ENCODE data around the gene LINC01488.

The LINC01488 gene

DNA sequence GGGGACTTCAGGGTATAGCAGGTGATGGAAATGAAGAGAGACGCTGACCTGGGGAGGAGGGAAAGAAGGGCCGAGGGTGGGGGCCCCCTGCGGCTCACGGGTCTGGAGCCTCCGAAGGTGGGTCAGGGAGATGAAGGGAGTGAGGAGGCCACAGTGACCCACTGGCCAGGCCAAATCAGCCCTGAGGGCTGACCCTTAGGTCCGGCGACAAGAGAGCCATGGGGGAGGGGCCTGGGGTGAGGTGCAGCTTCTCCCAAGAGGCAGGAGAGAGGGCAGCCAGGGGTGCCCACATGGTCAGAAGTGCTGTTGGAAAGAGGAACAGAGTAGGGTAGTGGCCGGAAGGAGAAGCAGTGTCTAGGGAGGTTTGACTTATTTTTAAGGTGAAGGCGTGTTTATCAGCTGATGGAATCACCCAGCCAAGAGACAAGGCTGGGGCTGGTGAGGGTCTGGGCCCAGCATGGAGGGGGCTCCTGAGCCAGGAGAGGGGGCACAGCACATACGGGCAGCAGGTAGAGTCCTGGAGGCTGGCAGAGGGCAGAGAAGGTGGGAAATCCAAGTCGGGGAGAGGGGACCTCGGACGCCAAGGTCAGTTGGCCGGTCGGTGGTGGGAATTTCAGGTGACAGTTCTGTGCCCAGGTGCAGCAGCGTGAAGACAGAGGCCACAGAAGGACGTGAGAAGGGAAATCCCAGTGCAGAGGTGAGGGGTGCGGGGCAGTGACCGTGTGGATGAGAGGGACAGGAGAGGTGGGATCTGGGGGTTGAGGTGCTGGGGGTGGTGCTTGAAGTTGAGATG lies 49.0 kb downstream of the LINC01488 start:
- no peak for DNase-seq (ENCODE audit: low read depth in 2 of 2)

- DNase-seq (ENCODE audit: low read depth in 2 of 2): no peak
Measured at GRCh38 chr11:69531071-69531716, 49.7 kb downstream of the LINC01488 start.

- DNase-seq (ENCODE audit: low read depth in 2 of 2): no peak
Measured at GRCh38 chr11:69531717-69532088, 50.2 kb downstream of the LINC01488 start.

GRCh38 chr11:69533296-69534165 lies 52.1 kb downstream of the LINC01488 start:
- no peak for DNase-seq (ENCODE audit: low read depth in 2 of 2)

DNA sequence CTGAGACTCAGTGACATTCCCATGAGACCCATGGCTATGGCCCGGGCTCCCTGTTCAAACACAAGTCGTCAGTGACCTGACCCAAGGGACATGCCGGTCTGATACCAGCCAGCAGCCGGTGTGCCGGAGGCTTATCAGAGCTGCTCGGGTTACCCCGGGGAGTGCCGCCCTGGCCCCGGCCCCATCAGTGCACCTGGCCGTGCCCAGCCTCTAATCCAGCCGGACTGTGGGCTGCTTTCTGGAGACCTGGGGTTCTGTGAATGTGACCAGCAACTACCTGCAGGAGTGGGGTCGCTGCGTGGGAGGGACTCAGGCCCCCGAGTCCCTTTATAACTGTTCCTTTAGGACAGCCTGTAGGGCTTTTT lies 52.7 kb downstream of the LINC01488 start:
- no peak for DNase-seq (ENCODE audit: low read depth in 2 of 2)

DNA sequence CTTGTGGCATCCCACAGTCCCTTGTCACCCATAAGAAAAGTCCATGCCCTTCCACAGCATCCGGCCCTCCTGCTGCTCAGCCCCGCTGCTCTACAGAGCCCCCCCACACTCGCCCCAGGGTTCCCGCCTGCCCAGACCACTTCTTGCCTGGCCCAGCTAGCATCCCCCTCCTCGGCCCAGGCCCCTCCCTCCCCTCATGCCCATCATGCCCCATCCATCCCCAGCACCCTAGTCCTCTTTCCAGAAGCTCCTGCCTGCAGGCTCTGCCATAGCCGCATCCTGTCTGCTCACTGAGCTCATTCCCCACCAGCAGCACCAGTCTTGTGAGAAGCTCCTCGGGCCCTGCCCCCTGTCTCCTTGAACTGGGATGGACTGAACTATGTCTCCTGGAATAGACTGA lies 54.4 kb downstream of the LINC01488 start:
- no peak for DNase-seq (ENCODE audit: low read depth in 2 of 2)

DNA sequence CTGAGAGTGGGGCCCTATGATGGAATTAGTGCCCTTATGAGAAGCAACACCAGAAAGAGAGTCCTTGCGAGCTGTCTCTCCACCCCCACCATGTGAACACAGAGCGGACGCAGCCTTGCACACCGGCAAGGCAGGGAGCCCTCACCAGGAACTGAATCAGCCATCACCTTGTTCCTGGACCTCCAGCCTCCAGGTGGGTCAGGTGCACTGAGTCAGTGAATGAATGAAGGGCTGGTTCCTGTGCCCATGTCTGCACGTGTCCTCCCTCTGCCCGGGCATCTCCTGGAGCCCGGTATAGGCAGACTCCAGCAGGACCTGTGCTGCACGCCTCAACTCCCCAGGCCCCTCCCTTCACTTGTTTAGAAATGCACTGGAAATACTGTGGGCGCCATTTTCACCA lies 54.9 kb downstream of the LINC01488 start:
- no peak for DNase-seq (ENCODE audit: low read depth in 2 of 2)

GRCh38 chr11:69537126-69537525 lies 55.7 kb downstream of the LINC01488 start:
- DNase-seq (ENCODE audit: low read depth in 2 of 2): no peak

DNA sequence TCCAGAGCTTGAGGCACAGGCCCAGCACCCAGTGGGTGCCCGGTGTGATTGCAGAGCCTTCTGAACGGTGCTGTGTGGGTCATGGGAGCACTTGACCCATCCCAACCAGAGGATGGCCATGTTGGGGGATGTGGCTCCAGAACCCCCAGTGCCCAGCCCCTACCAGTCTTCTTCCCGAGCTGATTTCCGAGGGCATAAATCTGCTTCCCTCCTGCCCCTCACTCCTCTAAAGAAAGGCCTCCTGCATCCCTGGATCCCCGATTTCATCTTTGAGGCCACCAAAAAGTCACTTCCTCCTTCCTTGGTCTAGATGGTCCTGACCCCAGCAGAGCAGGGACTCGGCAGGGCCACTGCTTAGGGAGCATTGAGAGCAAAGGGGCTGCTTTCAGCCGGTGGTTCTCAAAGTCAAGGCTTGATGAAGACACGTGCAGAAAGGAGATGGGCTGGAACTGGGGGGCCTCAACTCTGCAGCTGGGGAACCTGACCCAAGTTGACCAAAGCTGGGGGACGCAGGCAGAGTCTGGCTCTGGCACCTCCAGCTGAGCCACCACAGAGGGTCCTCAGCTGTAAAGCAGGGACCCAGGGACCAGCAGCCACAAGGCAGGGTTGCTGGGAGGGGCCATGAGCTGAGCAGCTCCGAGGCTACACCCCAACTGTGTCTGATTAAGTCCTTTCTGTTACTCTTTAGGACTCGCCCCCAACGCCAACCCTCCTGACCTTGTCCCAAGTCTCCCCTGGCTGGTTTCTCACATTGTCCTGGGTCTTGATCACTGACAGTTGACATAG lies 56.6 kb downstream of the LINC01488 start:
- no peak for DNase-seq (ENCODE audit: low read depth in 2 of 2)

GRCh38 chr11:69538854-69539253 lies 57.4 kb downstream of the LINC01488 start:
- DNase-seq (ENCODE audit: low read depth in 2 of 2): no peak

DNA sequence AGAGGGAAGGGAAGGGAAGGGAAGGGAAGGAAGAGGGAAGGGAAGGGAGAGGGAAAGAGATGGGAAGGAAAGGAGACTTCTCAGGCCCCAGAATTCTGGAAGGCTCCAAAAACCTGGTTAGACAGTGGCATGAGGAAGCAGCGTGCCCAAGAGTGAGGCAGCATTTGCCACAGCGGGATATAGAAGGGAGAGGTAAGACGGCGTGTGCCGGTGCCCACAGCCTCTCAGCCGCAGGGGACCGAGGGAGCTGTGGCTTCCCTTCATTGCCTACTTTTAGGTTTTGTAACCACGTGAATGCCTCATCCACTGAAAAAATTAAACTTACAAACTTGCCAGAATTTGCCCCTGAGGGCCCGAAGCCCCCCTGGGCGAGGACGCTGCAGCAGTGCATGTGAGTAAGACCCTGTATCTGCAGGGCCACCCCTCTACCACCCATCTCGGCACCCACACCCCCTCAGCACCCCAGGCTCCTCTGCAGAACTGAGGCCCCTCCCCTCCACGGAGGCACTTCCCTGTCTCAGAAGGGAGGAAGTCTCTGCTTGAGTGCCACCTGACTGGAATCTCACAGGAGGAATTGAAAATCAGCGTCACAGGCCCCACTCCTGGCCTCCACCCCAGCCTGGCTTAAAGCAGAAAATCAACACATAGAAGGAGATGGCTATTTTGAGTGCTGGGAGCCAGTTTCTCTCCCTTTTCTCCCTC lies 58.1 kb downstream of the LINC01488 start:
- no peak for DNase-seq (ENCODE audit: low read depth in 2 of 2)

- DNase-seq (ENCODE audit: low read depth in 2 of 2): no peak
Measured at GRCh38 chr11:69540118-69541000, 58.9 kb downstream of the LINC01488 start.

DNA sequence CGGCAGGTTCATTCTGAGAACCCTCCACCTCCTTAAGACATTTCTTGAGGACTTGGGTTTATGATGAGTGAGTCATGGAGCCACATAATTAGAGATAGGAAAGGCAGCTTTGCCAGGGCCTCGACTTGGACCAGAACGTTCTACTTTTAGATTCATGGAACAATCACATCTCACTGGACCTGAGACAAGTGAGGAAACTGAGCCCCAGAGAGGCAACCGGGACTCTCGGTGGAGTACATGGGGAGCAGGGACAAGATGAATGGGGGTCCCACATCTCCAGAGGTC lies 59.5 kb downstream of the LINC01488 start:
- DNase-seq (ENCODE audit: low read depth in 2 of 2): no peak

DNA sequence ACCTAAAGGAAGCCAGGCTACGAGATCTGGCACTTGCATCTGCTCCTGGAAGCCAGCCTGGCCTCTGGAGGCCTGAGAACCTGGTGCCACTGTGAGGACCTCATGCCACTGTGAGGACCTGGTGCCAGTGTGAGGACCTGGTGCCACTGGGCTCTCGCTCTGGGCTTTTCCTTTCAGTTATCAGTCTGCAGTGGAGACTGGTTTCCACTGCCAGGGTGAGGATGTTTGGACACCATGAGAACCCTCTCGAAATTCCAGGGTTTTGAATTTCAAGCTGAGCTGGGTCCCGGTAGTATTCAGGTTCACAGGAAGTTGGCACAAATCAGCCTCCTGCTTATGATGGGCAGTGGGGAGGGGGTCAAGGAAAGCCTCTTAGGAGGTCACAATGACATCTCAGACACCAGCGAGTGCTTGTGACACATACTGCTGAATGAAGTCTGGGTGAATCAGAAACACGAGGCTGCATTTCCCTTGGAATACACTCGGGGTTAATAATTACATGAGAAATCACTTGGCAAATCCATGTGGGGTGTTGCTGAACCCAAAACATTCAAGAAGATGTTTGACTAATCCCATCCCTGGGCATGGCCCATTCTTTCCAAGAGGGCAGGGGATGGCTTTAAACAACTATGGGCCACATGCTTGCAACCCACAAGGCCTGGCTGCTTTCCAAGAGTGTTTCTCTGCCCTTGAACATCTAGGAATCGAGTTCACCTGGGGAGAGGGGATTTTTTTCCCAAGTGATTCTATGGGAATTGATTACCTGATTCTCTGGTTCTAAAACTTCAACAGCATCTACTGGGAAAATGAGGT lies 60.2 kb downstream of the LINC01488 start:
- DNase-seq (ENCODE audit: low read depth in 2 of 2): no peak

- no peak for DNase-seq (ENCODE audit: low read depth in 2 of 2)
Measured at GRCh38 chr11:69542314-69543168, 61.1 kb downstream of the LINC01488 start.

All from stimulated activated CD4-positive, alpha-beta T cell treated with anti-CD3 and anti-CD28 coated beads, Interleukin-12 subunit alpha, Interleukin-12 subunit beta, amount 100 ng/mL, for 24 hours (primary cell).